ENCODE data around the gene LIPN. TPM values are rescaled to one million over a fixed set of nuclear protein-coding genes. Genes with fewer than 3 reads are reported as not detected.
A peak's percentile ranks its signal among the peaks of the same experiment; 100 is the strongest.

Gene LIPN
- total RNA-seq, 1 donor from 2014 or later = not detected

GRCh38 chr10:88783724-88784123, 23.9 kb downstream of the LIPN start:
- TF ChIP-seq CTCF (conservative IDR thresholded peaks at IDR 0.05) = no peak
- Mint-ChIP-seq H3K27ac (ENCODE audit: unreplicated experiment) (no peak overlapping the region), H3K4me3 (no peak overlapping the region), H3K36me3 (ENCODE audit: low read depth) (no peaks in the 10 kb centered on the region), H3K27me3 (ENCODE audit: low read depth) (no peaks in the 10 kb centered on the region), H3K9me3 (peaks cover 5% of the 10 kb centered on the region), H3K4me1 (no peaks in the 10 kb centered on the region)
- no peak for DNase-seq (ENCODE audit: low read depth, low spot score)

GRCh38 chr10:88786032-88786770, 26.4 kb downstream of the LIPN start:
- DNase-seq (ENCODE audit: low read depth, low spot score) = no peak
- Mint-ChIP-seq H3K36me3 (ENCODE audit: low read depth) (no peaks in the 10 kb centered on the region), H3K27ac (ENCODE audit: unreplicated experiment) (no peak overlapping the region), H3K27me3 (ENCODE audit: low read depth) (no peaks in the 10 kb centered on the region), H3K4me3 (no peak overlapping the region), H3K4me1 (no peaks in the 10 kb centered on the region), H3K9me3 (peaks cover under 1% of the 10 kb centered on the region)
- no peak for TF ChIP-seq CTCF (conservative IDR thresholded peaks at IDR 0.05)

DNA sequence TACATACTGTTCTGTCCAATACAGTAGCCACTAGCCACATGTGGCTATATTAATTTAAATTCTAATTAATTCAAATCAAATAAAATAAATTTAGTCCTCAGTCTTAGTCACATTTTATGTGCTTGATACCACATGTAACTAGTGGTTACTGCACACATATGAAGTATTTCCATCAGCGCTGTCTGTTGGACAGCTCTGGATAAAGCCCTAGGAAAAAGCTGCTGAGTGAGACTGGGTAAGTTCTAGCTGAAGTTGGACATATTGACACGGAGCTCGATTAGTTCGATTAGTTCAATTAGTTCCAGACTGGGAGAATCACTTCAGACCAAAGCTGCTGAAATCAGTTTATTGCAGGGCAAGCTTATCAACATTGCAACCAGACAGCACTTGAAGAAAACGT, 27.6 kb downstream of the LIPN start:
- TF ChIP-seq CTCF (conservative IDR thresholded peaks at IDR 0.05) = no peak
- H3K27me3 Mint-ChIP-seq (ENCODE audit: low read depth) = no peaks in the 10 kb centered on the region
- H3K27ac Mint-ChIP-seq (ENCODE audit: unreplicated experiment) = no peak overlapping the region
- H3K36me3 Mint-ChIP-seq (ENCODE audit: low read depth) = no peaks in the 10 kb centered on the region
- no peak overlapping the region for H3K4me3 Mint-ChIP-seq
- no peaks in the 10 kb centered on the region for H3K4me1 Mint-ChIP-seq
- no peaks in the 10 kb centered on the region for H3K9me3 Mint-ChIP-seq
- DNase-seq (ENCODE audit: low read depth, low spot score) = no peak

GRCh38 chr10:88788924-88789323, 29.1 kb downstream of the LIPN start:
- Mint-ChIP-seq H3K4me3 (no peak overlapping the region), H3K9me3 (no peaks in the 10 kb centered on the region), H3K36me3 (ENCODE audit: low read depth) (no peaks in the 10 kb centered on the region), H3K27me3 (ENCODE audit: low read depth) (no peaks in the 10 kb centered on the region), H3K27ac (ENCODE audit: unreplicated experiment) (no peak overlapping the region), H3K4me1 (no peaks in the 10 kb centered on the region)
- no peak for TF ChIP-seq CTCF (conservative IDR thresholded peaks at IDR 0.05)
- DNase-seq (ENCODE audit: low read depth, low spot score) = no peak

- no peaks in the 10 kb centered on the region for H3K9me3 Mint-ChIP-seq
- H3K4me1 Mint-ChIP-seq = no peaks in the 10 kb centered on the region
- peak; percentile 73 for TF ChIP-seq CTCF (conservative IDR thresholded peaks at IDR 0.05)
- no peak overlapping the region for H3K4me3 Mint-ChIP-seq
- peak; percentile 16 for DNase-seq (ENCODE audit: low read depth, low spot score)
- no peaks in the 10 kb centered on the region for H3K27me3 Mint-ChIP-seq (ENCODE audit: low read depth)
- no peaks in the 10 kb centered on the region for H3K36me3 Mint-ChIP-seq (ENCODE audit: low read depth)
- no peak overlapping the region for H3K27ac Mint-ChIP-seq (ENCODE audit: unreplicated experiment)
These were observed 32.1 kb downstream of the LIPN start for GRCh38 chr10:88791924-88792323.
